Hematopoietic multipotent progenitor cell treated with erythropoietin and hydrocortisone succinate and interleukin-3 and kit ligand, for 8 days (in vitro differentiated cells): ENCODE data around the gene DNAJC12.
"Not testable (repeated sequence)": the region's sequence is repeated elsewhere in the genome, so short reads cannot be mapped to it uniquely, and the experiment has no call there.

Experiments
- DNase-seq: peaks from one replicate; pipeline ENCODE4 v3.0.0-alpha.2; 2015

DNAJC12 gene

DNA sequence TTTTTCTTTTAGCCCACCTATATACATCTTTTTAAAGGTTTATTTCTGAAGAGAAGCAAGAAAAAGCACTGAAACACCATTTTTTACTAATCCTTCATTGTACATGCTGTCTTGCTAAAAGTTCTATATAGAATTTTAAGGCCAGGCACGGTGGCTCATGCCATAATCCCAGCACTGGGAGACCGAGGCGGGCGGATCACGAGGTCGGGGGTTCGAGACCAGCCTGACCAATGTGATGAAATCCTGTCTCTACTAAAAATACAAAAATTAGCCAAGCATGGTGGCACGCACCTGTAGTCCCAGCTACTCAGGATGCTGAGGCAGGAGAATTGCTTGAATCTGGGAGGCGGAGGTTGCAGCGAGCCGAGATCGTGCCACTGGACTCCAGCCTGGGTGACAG, 1.5 kb upstream of the DNAJC12 start:
- DNase-seq: not testable (repeated sequence)

DNA sequence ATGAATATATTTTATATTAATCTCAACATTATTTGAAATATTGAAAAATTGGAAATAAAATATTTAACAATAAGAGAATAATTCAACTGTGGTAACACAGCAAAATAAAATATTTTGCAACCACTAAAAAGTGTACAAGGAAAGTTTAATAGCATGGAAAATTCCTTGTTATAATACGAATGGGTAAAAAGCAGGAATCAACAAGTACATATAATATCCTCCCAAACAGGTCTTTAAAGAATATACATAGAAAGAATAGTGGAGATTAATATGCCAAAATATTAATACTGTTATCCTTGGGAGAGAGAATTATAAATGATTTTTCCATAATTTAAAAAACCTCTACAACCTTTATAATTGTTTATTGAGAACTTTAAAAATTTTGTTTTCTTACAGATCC, 1.0 kb downstream of the DNAJC12 start:
- DNase-seq: no peak

GRCh38 chr10:67836488-67836887, 1.5 kb downstream of the DNAJC12 start:
- DNase-seq: no peak

DNA sequence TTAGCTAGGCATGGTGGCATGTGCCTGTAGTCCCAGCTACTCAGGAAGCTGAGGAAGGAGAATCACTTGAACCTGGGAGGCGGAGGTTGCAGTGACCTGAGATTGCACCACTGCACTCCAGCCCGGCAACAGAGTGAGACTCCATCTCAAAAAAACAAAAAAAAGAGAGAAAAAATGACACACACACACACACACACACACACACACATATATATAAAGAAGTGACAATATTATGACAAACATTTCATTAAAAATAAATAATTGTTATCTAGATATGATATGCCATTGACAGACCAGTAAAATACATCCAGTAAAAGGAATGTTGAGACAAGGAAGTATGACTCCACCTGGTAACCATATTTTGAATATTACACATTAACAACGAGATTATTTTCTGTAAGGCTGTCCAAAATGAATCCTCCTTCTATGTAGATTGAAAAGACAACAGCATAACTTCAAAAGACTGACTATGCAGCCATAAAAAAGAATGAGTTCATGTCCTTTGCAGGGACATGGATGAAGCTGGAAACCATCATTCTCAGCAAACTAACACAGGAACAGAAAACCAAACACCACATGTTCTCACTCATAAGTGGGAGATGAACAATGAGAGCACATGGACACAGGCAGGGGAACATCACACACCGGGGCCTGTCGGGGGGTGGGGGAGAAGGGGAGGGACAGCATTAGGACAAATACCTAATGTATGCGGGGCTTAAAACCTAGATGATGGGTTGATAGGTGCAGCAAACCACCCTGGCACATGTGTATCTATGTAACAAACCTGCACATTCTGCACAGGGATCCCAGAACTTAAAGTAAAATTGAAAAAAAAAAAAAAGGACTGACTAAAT, 2.2 kb downstream of the DNAJC12 start:
- DNase-seq: not testable (repeated sequence)

DNA sequence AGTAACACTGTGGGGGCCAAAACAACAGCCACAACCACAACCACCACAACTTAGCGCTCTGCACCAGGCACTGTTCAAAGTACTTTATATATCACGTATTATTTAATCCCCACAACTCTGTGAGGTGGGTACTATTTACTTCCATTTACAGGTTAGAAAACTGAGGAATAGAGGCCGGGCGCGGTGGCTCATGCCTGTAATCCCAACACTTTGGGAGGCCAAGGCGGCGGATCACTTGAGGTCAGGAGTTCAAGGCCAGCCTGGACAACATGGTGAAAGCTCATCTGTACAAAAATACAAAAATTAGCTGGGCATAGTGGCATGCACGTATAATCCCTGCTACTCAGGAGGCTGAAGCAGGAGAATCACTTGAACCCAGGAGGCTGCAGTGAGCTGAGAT, 3.6 kb downstream of the DNAJC12 start:
- no peak for DNase-seq

DNA sequence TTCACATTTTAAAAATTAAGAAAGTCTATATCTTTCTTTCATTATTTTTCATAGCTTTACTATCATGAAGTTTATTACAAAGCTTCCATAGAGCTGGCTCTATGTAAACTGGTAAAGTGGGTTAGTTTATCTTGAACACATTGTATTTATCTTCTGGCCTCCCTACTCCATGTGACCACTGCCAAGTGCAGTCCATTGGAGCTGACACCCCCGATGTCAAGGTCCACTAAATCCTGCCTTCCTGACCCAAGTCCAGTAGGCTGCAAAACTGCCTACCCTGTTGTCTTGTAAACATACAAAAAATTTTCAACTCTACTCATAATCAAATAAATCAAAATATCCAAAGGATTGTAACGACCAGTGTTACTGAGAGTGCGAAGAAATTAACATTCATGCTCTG, 10.2 kb downstream of the DNAJC12 start:
- no peak for DNase-seq

- no peak for DNase-seq
These were observed 18.2 kb downstream of the DNAJC12 start for GRCh38 chr10:67819768-67820204.

- no peak for DNase-seq
These were observed 19.7 kb downstream of the DNAJC12 start for GRCh38 chr10:67818323-67818722.

- DNase-seq: no peak
These were observed 21.3 kb downstream of the DNAJC12 start for GRCh38 chr10:67816719-67817118.

DNA sequence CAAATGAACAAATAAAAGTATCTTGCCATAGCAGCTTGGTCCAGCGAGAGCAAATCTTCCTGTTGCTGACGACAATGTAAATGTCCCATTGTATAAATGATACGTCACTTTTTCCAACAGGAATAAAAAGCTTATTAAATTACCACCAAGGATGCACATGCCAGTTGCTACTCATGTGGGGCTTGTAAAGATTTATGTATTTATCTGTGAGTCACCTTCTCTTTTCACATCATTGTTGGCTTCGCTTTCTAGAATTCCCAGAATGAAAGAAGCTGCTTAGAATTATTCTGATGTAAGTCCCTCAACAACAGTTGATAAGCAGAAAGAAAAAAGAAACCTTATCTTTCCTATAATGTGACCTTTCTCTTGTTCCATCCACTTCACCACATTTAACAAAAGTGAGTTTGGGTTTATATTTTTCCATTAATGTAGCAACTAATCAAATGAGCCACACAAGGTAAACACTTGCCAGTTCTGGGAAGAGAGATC, 22.4 kb downstream of the DNAJC12 start:
- peak; percentile 31 for DNase-seq

- no peak for DNase-seq
These were observed 26.0 kb downstream of the DNAJC12 start for GRCh38 chr10:67812007-67812406.

GRCh38 chr10:67809107-67809506, 28.9 kb downstream of the DNAJC12 start:
- no peak for DNase-seq

GRCh38 chr10:67808704-67809103, 29.3 kb downstream of the DNAJC12 start:
- no peak for DNase-seq

DNA sequence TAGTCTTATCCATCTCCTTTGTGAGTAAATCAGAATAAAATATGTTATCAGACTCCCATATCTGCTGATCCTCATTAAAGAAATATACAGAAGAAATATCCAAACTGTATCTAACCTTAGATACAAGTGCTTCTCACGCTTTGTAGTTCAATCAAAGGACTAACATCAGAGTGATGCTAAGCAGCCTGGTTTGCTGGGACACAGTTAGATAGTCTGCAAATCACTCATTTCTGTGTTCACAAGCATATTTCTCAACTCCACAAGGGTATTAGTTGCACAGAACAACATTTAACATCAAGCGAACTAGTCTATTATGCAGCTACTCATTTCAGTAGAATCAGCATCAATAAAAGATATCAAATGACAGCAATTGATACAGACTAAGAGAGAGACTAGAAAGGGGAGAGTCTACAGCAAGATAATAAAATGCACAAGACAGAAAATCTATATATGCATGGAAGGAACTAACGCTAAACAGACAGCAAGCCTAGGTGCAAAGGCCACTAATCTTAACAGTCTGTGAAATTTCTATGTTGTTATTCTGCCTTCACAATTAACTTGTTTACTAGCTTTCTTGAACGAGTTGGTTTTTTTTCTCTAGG, 30.0 kb downstream of the DNAJC12 start:
- DNase-seq: no peak

GRCh38 chr10:67804395-67804678, 33.7 kb downstream of the DNAJC12 start:
- DNase-seq: no peak

DNA sequence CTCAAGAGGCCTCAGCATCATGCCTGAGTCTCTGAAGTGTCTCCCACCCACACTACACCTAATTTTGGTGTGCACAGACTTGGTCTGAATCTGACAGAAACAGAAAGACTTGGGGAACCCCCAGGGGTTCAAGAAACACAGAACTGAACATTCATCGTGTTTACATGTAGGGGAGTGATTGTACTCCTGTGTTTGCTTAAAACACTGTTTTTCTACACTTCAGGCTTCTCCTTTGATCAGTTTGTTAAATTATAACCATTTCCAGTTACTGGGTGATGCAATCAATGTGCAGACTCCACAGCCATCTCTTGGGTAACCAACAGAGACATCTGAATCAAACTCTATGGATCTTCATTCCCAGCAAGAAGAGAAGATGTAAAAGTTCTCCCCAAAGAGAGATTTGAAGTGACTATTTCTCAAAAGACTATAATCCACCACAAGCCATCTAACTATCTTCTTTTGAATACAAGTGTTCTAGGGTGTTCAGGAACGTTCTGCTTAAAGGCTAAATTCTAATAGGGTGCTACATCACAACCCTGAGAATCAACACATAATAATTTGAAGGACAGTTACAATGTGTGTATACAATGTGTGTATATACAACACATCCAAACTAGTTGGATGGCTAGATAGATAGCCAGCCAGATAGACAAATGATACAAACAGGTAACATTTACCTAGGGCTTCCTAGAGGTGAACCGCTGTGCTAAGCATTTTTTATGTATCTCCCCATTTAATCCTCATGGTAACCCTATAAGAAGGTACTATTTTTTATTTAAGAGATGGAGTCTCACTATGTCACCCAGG, 34.2 kb downstream of the DNAJC12 start:
- no peak for DNase-seq

DNA sequence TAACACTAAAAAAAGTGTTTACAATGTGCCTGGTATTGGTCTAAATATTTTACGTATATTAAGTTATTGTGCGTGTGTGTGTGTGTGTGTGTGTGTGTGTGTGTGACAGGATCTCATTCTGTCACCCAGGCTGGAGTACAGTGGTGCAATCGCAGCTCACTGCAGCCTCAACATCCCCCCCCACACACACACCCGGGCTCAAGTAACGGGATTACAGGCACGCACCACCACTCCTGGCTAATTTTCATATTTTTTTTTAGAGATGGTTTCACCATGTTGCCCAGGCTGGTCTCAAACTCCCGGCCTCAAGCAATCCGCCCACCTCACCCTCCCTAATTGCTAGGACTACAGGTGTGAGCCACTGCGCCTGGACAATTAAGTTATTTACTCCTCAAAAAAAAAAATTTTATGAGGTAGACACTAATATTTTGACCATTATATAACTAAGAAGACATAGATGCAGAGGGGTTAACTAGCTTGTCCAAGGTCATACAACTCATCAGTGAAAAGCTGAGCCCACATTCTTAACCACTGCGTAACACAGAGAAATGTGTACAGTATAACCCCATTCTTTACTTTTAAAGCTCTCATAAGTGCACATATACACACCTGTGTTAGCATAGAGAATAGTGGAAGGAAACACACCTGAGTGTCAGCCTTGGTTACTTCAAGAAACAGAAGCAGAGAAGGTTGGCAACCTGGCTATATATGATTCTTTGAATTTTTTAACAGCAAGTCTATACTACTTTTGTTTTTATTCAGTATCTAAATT, 35.0 kb downstream of the DNAJC12 start:
- no peak for DNase-seq

- DNase-seq: no peak
These were observed 36.9 kb downstream of the DNAJC12 start for GRCh38 chr10:67801118-67801517.

GRCh38 chr10:67794909-67795460, 43.0 kb downstream of the DNAJC12 start:
- no peak for DNase-seq

- DNase-seq: no peak
These were observed 43.7 kb downstream of the DNAJC12 start for GRCh38 chr10:67794256-67794655.

GRCh38 chr10:67793313-67793712, 44.7 kb downstream of the DNAJC12 start:
- no peak for DNase-seq

- no peak for DNase-seq
These were observed 45.3 kb downstream of the DNAJC12 start for GRCh38 chr10:67792653-67793052.
